Esophagus squamous epithelium (tissue), 4 donors: Measurements from ENCODE around the gene PLXNB3.

Experiments used
- POLR2A ChIP-seq, 4 donors: fragments of 450-650 bp; IDR thresholded peaks; one replicate each; pipeline ENCODE4 v1.6.1; 2017; ENCODE audit warnings: antibody characterized with exemption in 4 of 4, mild to moderate bottlenecking in 4 of 4, moderate library complexity in 3 of 4
- TF ChIP-seq, protein P1 (sequence below), 6 experiments: fragments of 450-650 bp in 4 of 6; fragments of 200-600 bp in 2 of 6; sonication (generic) in 2 of 6; IDR thresholded peaks; one replicate each; pipeline ENCODE4 v1.5.1; 2016 to 2019; ENCODE audit warnings: antibody characterized with exemption in 6 of 6, mild to moderate bottlenecking in 4 of 6, moderate library complexity in 4 of 6

DNA sequence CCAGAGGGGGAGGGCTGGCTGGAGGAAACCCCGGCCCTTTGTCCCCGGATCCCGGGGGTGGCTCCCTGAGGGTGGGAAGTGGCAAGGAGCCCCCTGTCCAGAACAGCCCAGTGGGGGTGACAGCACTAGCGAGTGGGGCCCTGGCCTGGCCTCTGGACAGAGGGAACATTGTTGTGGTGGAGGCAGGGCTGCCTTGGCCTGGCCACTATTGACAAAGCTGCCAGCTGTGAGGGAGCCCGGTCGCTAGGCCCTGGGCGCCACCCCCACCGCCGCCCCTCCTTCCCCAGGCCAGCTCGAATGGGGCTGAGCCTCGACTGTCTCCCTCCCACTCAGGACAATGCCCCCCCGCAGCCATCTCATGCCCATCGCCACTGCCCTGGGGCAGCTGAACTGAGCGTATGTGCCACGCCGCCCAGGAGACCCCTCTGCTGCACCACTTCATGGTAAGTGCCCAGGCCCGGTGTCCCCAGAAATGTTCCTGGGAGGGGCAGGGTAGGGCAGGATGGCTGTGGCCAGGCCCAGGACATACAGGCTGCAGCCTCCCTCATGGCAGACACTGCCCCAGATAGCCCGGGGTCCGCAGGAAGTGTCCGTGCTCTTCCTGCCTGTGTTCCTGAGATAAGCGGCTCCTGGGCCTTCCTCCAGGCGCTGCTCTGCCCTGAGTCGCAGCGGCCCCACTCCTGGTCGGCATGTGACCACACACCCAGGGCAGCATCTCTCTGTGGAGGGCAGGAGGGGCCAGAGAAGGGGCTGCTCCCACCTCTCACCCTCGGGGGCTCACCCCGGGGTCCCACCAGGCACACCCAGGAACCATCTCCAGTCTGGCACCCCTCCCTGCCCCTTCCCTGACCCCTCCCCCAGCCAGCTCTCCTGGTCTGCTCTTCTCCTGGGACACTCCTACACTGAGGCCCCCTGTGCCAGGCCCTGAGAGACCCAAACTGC lies 1.4 kb downstream of the PLXNB3 start:
- TF ChIP-seq POLR2A (IDR thresholded peaks at IDR 0.05), result no peak
- TF ChIP-seq, protein P1, sequence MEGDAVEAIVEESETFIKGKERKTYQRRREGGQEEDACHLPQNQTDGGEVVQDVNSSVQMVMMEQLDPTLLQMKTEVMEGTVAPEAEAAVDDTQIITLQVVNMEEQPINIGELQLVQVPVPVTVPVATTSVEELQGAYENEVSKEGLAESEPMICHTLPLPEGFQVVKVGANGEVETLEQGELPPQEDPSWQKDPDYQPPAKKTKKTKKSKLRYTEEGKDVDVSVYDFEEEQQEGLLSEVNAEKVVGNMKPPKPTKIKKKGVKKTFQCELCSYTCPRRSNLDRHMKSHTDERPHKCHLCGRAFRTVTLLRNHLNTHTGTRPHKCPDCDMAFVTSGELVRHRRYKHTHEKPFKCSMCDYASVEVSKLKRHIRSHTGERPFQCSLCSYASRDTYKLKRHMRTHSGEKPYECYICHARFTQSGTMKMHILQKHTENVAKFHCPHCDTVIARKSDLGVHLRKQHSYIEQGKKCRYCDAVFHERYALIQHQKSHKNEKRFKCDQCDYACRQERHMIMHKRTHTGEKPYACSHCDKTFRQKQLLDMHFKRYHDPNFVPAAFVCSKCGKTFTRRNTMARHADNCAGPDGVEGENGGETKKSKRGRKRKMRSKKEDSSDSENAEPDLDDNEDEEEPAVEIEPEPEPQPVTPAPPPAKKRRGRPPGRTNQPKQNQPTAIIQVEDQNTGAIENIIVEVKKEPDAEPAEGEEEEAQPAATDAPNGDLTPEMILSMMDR (IDR thresholded peaks at IDR 0.05), result no peak
